Stimulated activated CD4-positive, alpha-beta T cell treated with anti-CD3 and anti-CD28 coated beads, Interleukin-4, amount 100 ng/mL, for 4 hours (primary cell): Measurements from ENCODE around the gene PSMD13.

Source experiments
- DNase-seq, 2 experiments: peaks; one replicate each; pipeline ENCODE4 v3.0.0-alpha.2; 2020

Gene PSMD13

GRCh38 chr11:279040-279965 lies 42.5 kb downstream of the PSMD13 start:
- DNase-seq = no peak

GRCh38 chr11:279966-280705 lies 43.4 kb downstream of the PSMD13 start:
- DNase-seq = peak; percentile 47 to 48

GRCh38 chr11:280706-281485 lies 44.1 kb downstream of the PSMD13 start:
- DNase-seq = no peak

GRCh38 chr11:281486-282161 lies 44.8 kb downstream of the PSMD13 start:
- DNase-seq = no peak

- no peak for DNase-seq
These were observed 45.4 kb downstream of the PSMD13 start for GRCh38 chr11:282171-282570.

GRCh38 chr11:282630-283360 lies 46.0 kb downstream of the PSMD13 start:
- DNase-seq = no peak

GRCh38 chr11:283405-284104 lies 46.8 kb downstream of the PSMD13 start:
- no peak for DNase-seq

- peak in 1 of 2 experiments; percentile 0 for DNase-seq
These were observed 47.6 kb downstream of the PSMD13 start for GRCh38 chr11:284105-285020.

- no peak for DNase-seq
These were observed 48.5 kb downstream of the PSMD13 start for GRCh38 chr11:285021-285893.

- DNase-seq = no peak
These were observed 49.1 kb downstream of the PSMD13 start for GRCh38 chr11:285894-286220.

GRCh38 chr11:286977-287820 lies 50.4 kb downstream of the PSMD13 start:
- DNase-seq = peak in 1 of 2 experiments; percentile 73

- DNase-seq = no peak
These were observed 51.2 kb downstream of the PSMD13 start for GRCh38 chr11:287821-288477.

GRCh38 chr11:288478-289397 lies 52.0 kb downstream of the PSMD13 start, which contains the start of gene PGGHG:
Gene PGGHG, plus strand, starts transcription at chr11:289126. Its CDS starts 691 bp downstream, at chr11:289817.
- DNase-seq = peak; percentile 45 to 57

- peak in 1 of 2 experiments; percentile 59 for DNase-seq
These were observed 52.6 kb downstream of the PSMD13 start for GRCh38 chr11:289398-289711.

- DNase-seq = peak in 1 of 2 experiments; percentile 19
These were observed 53.2 kb downstream of the PSMD13 start for GRCh38 chr11:289712-290620.
